Erythroblast (primary cell): ENCODE measurements around the gene TMBIM6.

ENCODE experiments used
- GATA1 ChIP-seq: IDR thresholded peaks from 2 replicates; pipeline ENCODE4 v1.6.1; 2011; ENCODE audit warnings: low read depth, mild to moderate bottlenecking, control low read depth, low read length, moderate library complexity
- POLR2A ChIP-seq: IDR thresholded peaks from 2 replicates; pipeline ENCODE4 v1.6.1; 2011; ENCODE audit warnings: mild to moderate bottlenecking, low read length

DNA sequence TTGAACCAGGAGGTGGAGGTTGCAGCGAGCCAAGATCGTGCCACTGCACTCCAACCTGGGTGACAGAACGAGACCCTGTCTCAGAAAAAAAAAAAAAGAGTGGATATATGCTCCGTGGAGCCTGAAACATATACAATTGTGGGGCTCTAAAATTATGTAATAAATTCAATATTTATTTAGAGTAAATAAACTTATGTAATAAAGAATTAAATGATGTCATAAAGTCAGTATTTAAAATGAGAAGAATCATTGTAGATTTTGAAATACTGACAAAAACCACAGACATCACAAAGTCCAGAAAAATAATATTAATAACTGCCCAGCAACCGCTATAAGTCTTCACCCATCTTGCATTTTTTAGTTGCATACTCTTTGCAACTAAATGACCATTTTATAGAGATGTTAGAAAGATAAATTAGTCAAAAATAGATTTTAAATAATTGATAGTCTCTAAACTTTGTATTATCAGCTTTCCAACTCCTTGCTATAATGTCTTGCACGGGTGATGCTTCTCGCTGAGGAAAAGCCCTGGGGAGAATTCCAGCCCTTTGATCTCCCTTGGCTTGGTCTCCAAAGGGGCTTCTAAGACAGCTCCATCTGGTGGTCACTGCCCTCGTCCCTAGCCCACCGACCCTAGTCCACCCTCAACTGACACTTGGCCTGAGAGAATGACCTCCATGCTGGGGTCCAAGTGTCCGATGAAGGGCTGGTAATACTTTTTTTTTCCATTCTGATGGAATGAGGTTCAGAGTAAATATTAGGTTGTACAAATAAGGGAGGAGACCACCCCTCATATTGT, 7.9 kb upstream of the TMBIM6 start:
- no peak for TF ChIP-seq POLR2A
- TF ChIP-seq GATA1, result no peak
